ENCODE results near the gene EIF2S2.

Gene EIF2S2

GRCh38 chr20:34127792-34128191, 15.7 kb upstream of the EIF2S2 start:
- Histone ChIP-seq H3K4me1 (ENCODE audit: control insufficient read depth, insufficient read depth, low read depth, low read length) (peaks cover 1% of the 10 kb centered on the region), H3K27me3 (ENCODE audit: control insufficient read depth in 1 of 2, insufficient read depth in 1 of 2, low read length in 2 of 2) (peaks cover 3 to 4% of the 10 kb centered on the region in 2 experiments), H3K4me2 (ENCODE audit: low read length, poor library complexity, severe bottlenecking) (no peak overlapping the region), H4K91ac (ENCODE audit: low read length) (no peak overlapping the region), H3K4me3 (ENCODE audit: insufficient read depth in 1 of 2, low read depth in 1 of 2, low read length in 2 of 2) (no peak overlapping the region), H2AK5ac (ENCODE audit: low read length, severe bottlenecking) (no peak overlapping the region), H3K4ac (ENCODE audit: low read depth in 1 of 2, low read length in 2 of 2) (no peak overlapping the region), H4K8ac (ENCODE audit: low read length) (no peak overlapping the region), H2BK15ac (ENCODE audit: low read depth, poor library complexity, severe bottlenecking) (no peak overlapping the region), H2BK120ac (ENCODE audit: low read depth, low read length) (no peak overlapping the region), H3K79me1 (replicated peaks; ENCODE audit: low read length, poor library complexity, severe bottlenecking) (no peaks in the 10 kb centered on the region), H3K14ac (ENCODE audit: low read length in 2 of 2) (no peak overlapping the region), H3K9ac (ENCODE audit: low read length) (no peak overlapping the region), H3K36me3 (ENCODE audit: control insufficient read depth in 1 of 2, insufficient read depth in 2 of 2, low read depth in 1 of 2, low read length in 2 of 2) (no peaks in the 10 kb centered on the region), H3K27ac (ENCODE audit: low read length, poor library complexity, severe bottlenecking) (no peak overlapping the region), H2BK5ac (ENCODE audit: low read depth, low read length, poor library complexity, severe bottlenecking) (no peak overlapping the region), H3K18ac (ENCODE audit: low read depth in 1 of 2, low read length in 2 of 2) (no peak overlapping the region), H2BK12ac (ENCODE audit: low read length in 2 of 2) (no peak overlapping the region), H2AFZ (ENCODE audit: low read depth, low read length) (no peak overlapping the region), H3K9me3 (ENCODE audit: control insufficient read depth, low read length) (no peaks in the 10 kb centered on the region), H3K23ac (ENCODE audit: low read length in 2 of 2) (no peak overlapping the region)
- DNase-seq: no peak
- WGBS: 55% methylated on average over 10 of the region's 10 CpGs

GRCh38 chr20:34124469-34125249, 12.6 kb upstream of the EIF2S2 start:
- H3K14ac ChIP-seq (ENCODE audit: low read length in 2 of 2): no peak overlapping the region
- H3K4me2 ChIP-seq (ENCODE audit: low read length, poor library complexity, severe bottlenecking): no peak overlapping the region
- H3K27me3 ChIP-seq (ENCODE audit: control insufficient read depth in 1 of 2, insufficient read depth in 1 of 2, low read length in 2 of 2): peaks cover 3 to 4% of the 10 kb centered on the region in 2 experiments
- no peak overlapping the region for H3K4ac ChIP-seq (ENCODE audit: low read depth in 1 of 2, low read length in 2 of 2)
- H3K4me3 ChIP-seq (ENCODE audit: insufficient read depth in 1 of 2, low read depth in 1 of 2, low read length in 2 of 2): no peak overlapping the region
- peaks cover 1% of the 10 kb centered on the region for H3K4me1 ChIP-seq (ENCODE audit: control insufficient read depth, insufficient read depth, low read depth, low read length)
- H4K8ac ChIP-seq (ENCODE audit: low read length): no peak overlapping the region
- H3K27ac ChIP-seq (ENCODE audit: low read length, poor library complexity, severe bottlenecking): no peak overlapping the region
- H3K9me3 ChIP-seq (ENCODE audit: control insufficient read depth, low read length): no peaks in the 10 kb centered on the region
- no peak overlapping the region for H2AK5ac ChIP-seq (ENCODE audit: low read length, severe bottlenecking)
- DNase-seq: no peak
- no peak overlapping the region for H2BK120ac ChIP-seq (ENCODE audit: low read depth, low read length)
- H3K79me1 ChIP-seq (replicated peaks; ENCODE audit: low read length, poor library complexity, severe bottlenecking): no peaks in the 10 kb centered on the region
- WGBS: 58% methylated on average over 2 of the region's 2 CpGs
- H3K18ac ChIP-seq (ENCODE audit: low read depth in 1 of 2, low read length in 2 of 2): peak overlapping the region in 1 of 2 experiments; percentile 12
- H4K91ac ChIP-seq (ENCODE audit: low read length): no peak overlapping the region
- H3K9ac ChIP-seq (ENCODE audit: low read length): no peak overlapping the region
- H2BK5ac ChIP-seq (ENCODE audit: low read depth, low read length, poor library complexity, severe bottlenecking): no peak overlapping the region
- H2BK12ac ChIP-seq (ENCODE audit: low read length in 2 of 2): no peak overlapping the region
- no peak overlapping the region for H3K23ac ChIP-seq (ENCODE audit: low read length in 2 of 2)
- no peak overlapping the region for H2BK15ac ChIP-seq (ENCODE audit: low read depth, poor library complexity, severe bottlenecking)
- H2AFZ ChIP-seq (ENCODE audit: low read depth, low read length): no peak overlapping the region
- H3K36me3 ChIP-seq (ENCODE audit: control insufficient read depth in 1 of 2, insufficient read depth in 2 of 2, low read depth in 1 of 2, low read length in 2 of 2): no peaks in the 10 kb centered on the region

- no peak overlapping the region for H3K4ac ChIP-seq (ENCODE audit: low read depth in 1 of 2, low read length in 2 of 2)
- H3K23ac ChIP-seq (ENCODE audit: low read length in 2 of 2): no peak overlapping the region
- H3K27ac ChIP-seq (ENCODE audit: low read length, poor library complexity, severe bottlenecking): no peak overlapping the region
- H3K79me1 ChIP-seq (replicated peaks; ENCODE audit: low read length, poor library complexity, severe bottlenecking): no peaks in the 10 kb centered on the region
- H3K4me3 ChIP-seq (ENCODE audit: insufficient read depth in 1 of 2, low read depth in 1 of 2, low read length in 2 of 2): no peak overlapping the region
- H3K18ac ChIP-seq (ENCODE audit: low read depth in 1 of 2, low read length in 2 of 2): no peak overlapping the region
- H3K27me3 ChIP-seq (ENCODE audit: control insufficient read depth in 1 of 2, insufficient read depth in 1 of 2, low read length in 2 of 2): peaks cover 11 to 12% of the 10 kb centered on the region in 2 experiments
- H3K36me3 ChIP-seq (ENCODE audit: control insufficient read depth in 1 of 2, insufficient read depth in 2 of 2, low read depth in 1 of 2, low read length in 2 of 2): no peaks in the 10 kb centered on the region
- H3K4me1 ChIP-seq (ENCODE audit: control insufficient read depth, insufficient read depth, low read depth, low read length): no peaks in the 10 kb centered on the region
- H4K8ac ChIP-seq (ENCODE audit: low read length): no peak overlapping the region
- H2AFZ ChIP-seq (ENCODE audit: low read depth, low read length): no peak overlapping the region
- H2AK5ac ChIP-seq (ENCODE audit: low read length, severe bottlenecking): no peak overlapping the region
- H3K9me3 ChIP-seq (ENCODE audit: control insufficient read depth, low read length): no peaks in the 10 kb centered on the region
- no peak overlapping the region for H2BK5ac ChIP-seq (ENCODE audit: low read depth, low read length, poor library complexity, severe bottlenecking)
- H2BK120ac ChIP-seq (ENCODE audit: low read depth, low read length): no peak overlapping the region
- H2BK15ac ChIP-seq (ENCODE audit: low read depth, poor library complexity, severe bottlenecking): no peak overlapping the region
- no peak overlapping the region for H4K91ac ChIP-seq (ENCODE audit: low read length)
- H3K9ac ChIP-seq (ENCODE audit: low read length): no peak overlapping the region
- no peak overlapping the region for H3K4me2 ChIP-seq (ENCODE audit: low read length, poor library complexity, severe bottlenecking)
- H3K14ac ChIP-seq (ENCODE audit: low read length in 2 of 2): no peak overlapping the region
- no peak overlapping the region for H2BK12ac ChIP-seq (ENCODE audit: low read length in 2 of 2)
- DNase-seq: no peak
These were observed 11.3 kb upstream of the EIF2S2 start for GRCh38 chr20:34123309-34123708.

- no peak overlapping the region for H2BK120ac ChIP-seq (ENCODE audit: low read depth, low read length)
- H2AFZ ChIP-seq (ENCODE audit: low read depth, low read length): no peak overlapping the region
- H3K14ac ChIP-seq (ENCODE audit: low read length in 2 of 2): peak overlapping the region in 1 of 2 experiments; percentile 72
- H2BK5ac ChIP-seq (ENCODE audit: low read depth, low read length, poor library complexity, severe bottlenecking): no peak overlapping the region
- peaks cover 9 to 12% of the 10 kb centered on the region in 2 experiments for H3K27me3 ChIP-seq (ENCODE audit: control insufficient read depth in 1 of 2, insufficient read depth in 1 of 2, low read length in 2 of 2)
- no peaks in the 10 kb centered on the region for H3K36me3 ChIP-seq (ENCODE audit: control insufficient read depth in 1 of 2, insufficient read depth in 2 of 2, low read depth in 1 of 2, low read length in 2 of 2)
- no peak overlapping the region for H3K9ac ChIP-seq (ENCODE audit: low read length)
- H3K4me2 ChIP-seq (ENCODE audit: low read length, poor library complexity, severe bottlenecking): no peak overlapping the region
- H3K79me1 ChIP-seq (replicated peaks; ENCODE audit: low read length, poor library complexity, severe bottlenecking): no peaks in the 10 kb centered on the region
- H3K9me3 ChIP-seq (ENCODE audit: control insufficient read depth, low read length): no peaks in the 10 kb centered on the region
- no peak overlapping the region for H2AK5ac ChIP-seq (ENCODE audit: low read length, severe bottlenecking)
- no peak overlapping the region for H3K4ac ChIP-seq (ENCODE audit: low read depth in 1 of 2, low read length in 2 of 2)
- peak overlapping the region; percentile 15 for H4K91ac ChIP-seq (ENCODE audit: low read length)
- no peak for DNase-seq
- WGBS: 97% methylated on average over 43 of the region's 43 CpGs
- no peaks in the 10 kb centered on the region for H3K4me1 ChIP-seq (ENCODE audit: control insufficient read depth, insufficient read depth, low read depth, low read length)
- no peak overlapping the region for H3K4me3 ChIP-seq (ENCODE audit: insufficient read depth in 1 of 2, low read depth in 1 of 2, low read length in 2 of 2)
- H3K27ac ChIP-seq (ENCODE audit: low read length, poor library complexity, severe bottlenecking): no peak overlapping the region
- no peak overlapping the region for H3K18ac ChIP-seq (ENCODE audit: low read depth in 1 of 2, low read length in 2 of 2)
- no peak overlapping the region for H2BK15ac ChIP-seq (ENCODE audit: low read depth, poor library complexity, severe bottlenecking)
- H3K23ac ChIP-seq (ENCODE audit: low read length in 2 of 2): no peak overlapping the region
- H4K8ac ChIP-seq (ENCODE audit: low read length): no peak overlapping the region
- H2BK12ac ChIP-seq (ENCODE audit: low read length in 2 of 2): no peak overlapping the region
These were observed 10.4 kb upstream of the EIF2S2 start for GRCh38 chr20:34122274-34122980.
